GM21717 (cell line): ENCODE results near the gene DNM3.

Experiments used
- ATAC-seq: cut with Tn5 transposase; IDR thresholded peaks from one replicate; pipeline ENCODE4 v1.9.1; 2021; ENCODE audit warnings: mild to moderate bottlenecking, moderate library complexity; ENCODE audit not compliant: unreplicated experiment

The DNM3 gene

GRCh38 chr1:171868217-171868803 is 27.0 kb downstream of the DNM3 start:
- ATAC-seq, result no peak

GRCh38 chr1:171869097-171869496 is 27.8 kb downstream of the DNM3 start:
- no peak for ATAC-seq

GRCh38 chr1:171871848-171872247 is 30.6 kb downstream of the DNM3 start:
- no peak for ATAC-seq

GRCh38 chr1:171872430-171872829 is 31.1 kb downstream of the DNM3 start:
- ATAC-seq, result no peak

- no peak for ATAC-seq
Observed at GRCh38 chr1:171873664-171874063, 32.4 kb downstream of the DNM3 start.

- ATAC-seq, result peak; percentile 93
Observed at GRCh38 chr1:171877701-171878100, 36.4 kb downstream of the DNM3 start.

GRCh38 chr1:171879556-171879955 is 38.3 kb downstream of the DNM3 start:
- ATAC-seq, result no peak

- ATAC-seq, result no peak
Observed at GRCh38 chr1:171881442-171881841, 40.1 kb downstream of the DNM3 start.

- no peak for ATAC-seq
Observed at GRCh38 chr1:171883849-171884248, 42.6 kb downstream of the DNM3 start.

- ATAC-seq, result no peak
Observed at GRCh38 chr1:171884475-171884874, 43.2 kb downstream of the DNM3 start.

- ATAC-seq, result no peak
Observed at GRCh38 chr1:171890131-171890530, 48.8 kb downstream of the DNM3 start.

GRCh38 chr1:171896936-171897703 is 55.8 kb downstream of the DNM3 start:
- ATAC-seq, result no peak

- ATAC-seq, result no peak
Observed at GRCh38 chr1:171898941-171899340, 57.6 kb downstream of the DNM3 start.

GRCh38 chr1:171899838-171900237 is 58.5 kb downstream of the DNM3 start:
- no peak for ATAC-seq

- no peak for ATAC-seq
Observed at GRCh38 chr1:171901245-171901644, 59.9 kb downstream of the DNM3 start.

GRCh38 chr1:171902527-171902926 is 61.2 kb downstream of the DNM3 start:
- ATAC-seq, result no peak

GRCh38 chr1:171904778-171905450 is 63.6 kb downstream of the DNM3 start:
- ATAC-seq, result no peak

GRCh38 chr1:171909711-171910110 is 68.4 kb downstream of the DNM3 start:
- ATAC-seq, result no peak

GRCh38 chr1:171910786-171911185 is 69.5 kb downstream of the DNM3 start:
- no peak for ATAC-seq

GRCh38 chr1:171911506-171911905 is 70.2 kb downstream of the DNM3 start:
- no peak for ATAC-seq

- no peak for ATAC-seq
Observed at GRCh38 chr1:171912509-171913175, 71.3 kb downstream of the DNM3 start.

GRCh38 chr1:171913385-171913784 is 72.1 kb downstream of the DNM3 start:
- no peak for ATAC-seq
